Dermis blood vessel endothelial cell (primary cell): ENCODE data around the gene ADGRE1. TPM values are rescaled to one million over a fixed set of nuclear protein-coding genes. Genes with fewer than 3 reads are reported as not detected.
"Not testable (repeated sequence)": the region's sequence is repeated elsewhere in the genome, so short reads cannot be mapped to it uniquely, and the experiment has no call there.

Experiments used
- DNase-seq: peaks from one replicate; pipeline ENCODE4 v3.0.0; 2010
- total RNA-seq: library from RNA; depleted of rRNA; stranded (reverse); fragments of >200 nt; gene quantifications from 2 replicates; pipeline ENCODE4 v1.2.3, GENCODE V29; 2014

The ADGRE1 gene, protein sequence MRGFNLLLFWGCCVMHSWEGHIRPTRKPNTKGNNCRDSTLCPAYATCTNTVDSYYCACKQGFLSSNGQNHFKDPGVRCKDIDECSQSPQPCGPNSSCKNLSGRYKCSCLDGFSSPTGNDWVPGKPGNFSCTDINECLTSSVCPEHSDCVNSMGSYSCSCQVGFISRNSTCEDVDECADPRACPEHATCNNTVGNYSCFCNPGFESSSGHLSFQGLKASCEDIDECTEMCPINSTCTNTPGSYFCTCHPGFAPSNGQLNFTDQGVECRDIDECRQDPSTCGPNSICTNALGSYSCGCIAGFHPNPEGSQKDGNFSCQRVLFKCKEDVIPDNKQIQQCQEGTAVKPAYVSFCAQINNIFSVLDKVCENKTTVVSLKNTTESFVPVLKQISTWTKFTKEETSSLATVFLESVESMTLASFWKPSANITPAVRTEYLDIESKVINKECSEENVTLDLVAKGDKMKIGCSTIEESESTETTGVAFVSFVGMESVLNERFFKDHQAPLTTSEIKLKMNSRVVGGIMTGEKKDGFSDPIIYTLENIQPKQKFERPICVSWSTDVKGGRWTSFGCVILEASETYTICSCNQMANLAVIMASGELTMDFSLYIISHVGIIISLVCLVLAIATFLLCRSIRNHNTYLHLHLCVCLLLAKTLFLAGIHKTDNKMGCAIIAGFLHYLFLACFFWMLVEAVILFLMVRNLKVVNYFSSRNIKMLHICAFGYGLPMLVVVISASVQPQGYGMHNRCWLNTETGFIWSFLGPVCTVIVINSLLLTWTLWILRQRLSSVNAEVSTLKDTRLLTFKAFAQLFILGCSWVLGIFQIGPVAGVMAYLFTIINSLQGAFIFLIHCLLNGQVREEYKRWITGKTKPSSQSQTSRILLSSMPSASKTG
- total RNA-seq, result not detected in 2 replicates

DNA sequence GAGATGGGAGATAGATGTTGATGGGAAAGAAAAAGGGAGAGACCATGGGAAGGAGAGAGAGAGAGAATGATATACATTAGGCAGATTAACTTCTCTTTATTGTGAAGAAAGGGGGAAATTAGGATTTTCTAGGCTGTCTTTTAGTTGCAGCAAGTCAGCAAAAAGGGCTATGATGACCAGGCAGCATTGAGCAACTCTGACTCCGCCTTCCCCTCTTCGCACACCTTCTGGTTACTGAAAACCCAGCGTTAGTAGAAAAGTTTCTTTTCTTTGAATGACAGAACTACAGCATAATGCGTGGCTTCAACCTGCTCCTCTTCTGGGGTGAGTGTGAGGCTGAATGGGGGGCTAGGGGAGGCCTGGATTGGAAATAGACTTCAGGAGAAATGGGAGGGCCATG is at the start of gene ADGRE1:
Gene ADGRE1, plus strand, starts transcription at position 264 of the 400 bp plus-strand sequence. Its CDS starts 30 bp downstream, at position 294.
- no peak for DNase-seq

DNA sequence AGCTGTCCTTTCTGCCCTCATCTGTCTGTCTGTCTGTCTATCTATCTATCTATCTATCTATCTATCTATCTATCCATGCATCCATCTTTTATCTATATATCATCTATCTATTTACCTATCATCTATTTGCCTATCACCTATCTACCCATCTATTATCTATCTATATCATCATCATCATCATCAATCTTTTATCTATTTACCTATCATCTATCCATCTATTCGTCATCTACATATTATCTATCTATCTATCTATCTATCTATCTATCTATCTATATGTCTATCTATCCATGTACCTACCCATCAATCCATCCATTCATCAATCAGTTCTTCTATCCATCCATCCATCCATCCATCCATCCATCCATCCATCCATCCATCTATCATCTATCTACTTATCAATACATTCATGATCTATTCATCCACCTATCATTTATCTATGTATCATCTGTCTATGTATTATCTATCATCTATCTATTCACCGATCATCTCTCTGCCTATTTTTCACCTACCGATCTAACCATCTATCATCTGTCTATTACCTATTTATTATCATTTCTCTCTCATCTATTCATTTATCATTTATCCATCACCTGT is 49.2 kb upstream of the ADGRE1 start:
- DNase-seq, result no peak

DNA sequence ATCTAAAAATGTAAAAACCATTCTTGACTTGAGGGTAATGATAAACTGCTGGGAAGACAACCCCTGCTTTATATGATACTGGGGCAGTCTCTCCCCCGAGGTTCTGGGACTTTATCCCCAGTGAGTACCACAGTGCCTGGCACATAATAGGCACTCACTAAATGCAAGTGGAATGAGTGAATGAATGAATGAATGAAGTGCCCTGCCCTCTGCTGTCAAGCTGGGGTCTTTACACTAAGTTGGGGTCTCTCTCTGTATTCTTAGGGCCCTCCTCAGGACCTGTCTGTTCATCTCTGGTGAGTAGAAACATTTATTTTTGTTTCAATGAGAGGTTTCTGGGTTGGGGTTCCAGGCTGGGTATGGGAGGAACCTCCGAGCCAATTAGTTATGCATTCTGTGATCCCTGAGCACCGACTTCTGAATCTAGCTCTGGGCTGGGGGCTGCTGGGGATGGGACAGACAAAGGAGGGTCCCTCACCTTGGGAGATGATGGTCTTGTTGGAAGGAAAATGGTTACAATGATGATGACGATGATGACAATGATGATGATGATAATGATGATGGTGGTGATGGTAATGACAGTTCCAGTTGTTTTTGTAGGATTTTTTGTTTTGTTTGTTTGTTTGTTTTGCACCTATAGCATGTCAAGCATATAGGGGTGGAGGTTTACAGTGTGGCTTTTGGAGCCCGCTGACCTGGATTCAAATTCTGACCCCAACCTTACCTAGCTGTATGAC is 44.3 kb upstream of the ADGRE1 start:
- no peak for DNase-seq

DNA sequence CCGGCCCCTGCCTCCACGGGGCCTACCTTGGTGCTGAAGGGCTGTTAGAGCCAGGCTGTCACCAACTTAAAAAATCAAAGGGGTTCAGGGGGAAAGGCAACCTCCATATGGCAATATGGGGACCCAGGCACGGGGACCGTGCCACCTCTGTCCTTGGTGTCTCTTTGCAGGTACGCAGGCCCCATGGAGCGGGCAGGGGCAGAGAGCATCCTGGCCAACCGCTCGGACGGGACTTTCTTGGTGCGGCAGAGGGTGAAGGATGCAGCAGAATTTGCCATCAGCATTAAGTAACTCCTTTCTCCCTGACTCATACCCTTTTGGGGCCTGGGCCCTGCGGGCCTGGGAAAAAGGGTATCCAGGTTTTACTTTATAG is 39.6 kb upstream of the ADGRE1 start:
- no peak for DNase-seq

DNA sequence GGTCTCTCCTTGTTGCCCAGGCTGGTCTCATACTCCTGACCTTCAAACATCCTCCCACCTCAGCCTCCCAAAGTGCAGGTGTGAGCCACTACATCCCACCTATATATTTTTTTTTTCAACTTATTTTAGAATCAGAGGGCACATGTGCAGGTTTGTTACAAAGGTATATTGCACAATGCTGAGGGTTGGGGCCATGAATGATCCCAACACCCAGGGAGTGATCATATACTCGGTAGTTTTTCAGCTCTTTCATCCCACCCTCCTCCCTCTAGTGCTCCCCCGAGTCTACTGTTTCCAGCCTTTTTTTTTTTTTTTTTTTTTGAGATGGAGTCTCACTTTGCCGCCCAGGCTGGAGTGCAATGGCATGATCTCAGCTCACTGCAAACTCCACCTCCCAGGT is 38.4 kb upstream of the ADGRE1 start:
- no peak for DNase-seq

DNA sequence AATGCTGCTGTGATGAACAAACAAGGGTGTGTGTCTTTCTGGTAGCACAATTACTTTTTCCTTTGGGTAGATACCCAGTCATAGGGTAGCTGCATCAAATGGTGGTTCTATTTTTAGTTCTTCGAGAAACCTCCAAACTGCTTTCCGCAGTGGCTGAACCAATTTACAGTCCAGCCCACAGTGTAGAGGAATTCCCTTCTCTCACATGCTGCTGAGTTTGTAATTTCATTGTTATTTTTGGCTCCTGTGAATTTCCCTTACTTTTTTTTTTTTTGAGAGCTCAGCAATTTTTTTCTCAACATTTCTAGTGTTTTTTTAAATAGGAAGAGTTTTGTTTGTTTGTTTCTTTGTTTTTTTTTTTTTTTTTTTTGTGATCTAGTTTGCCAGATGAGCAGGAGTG is 37.5 kb upstream of the ADGRE1 start:
- peak; percentile 52 for DNase-seq

DNA sequence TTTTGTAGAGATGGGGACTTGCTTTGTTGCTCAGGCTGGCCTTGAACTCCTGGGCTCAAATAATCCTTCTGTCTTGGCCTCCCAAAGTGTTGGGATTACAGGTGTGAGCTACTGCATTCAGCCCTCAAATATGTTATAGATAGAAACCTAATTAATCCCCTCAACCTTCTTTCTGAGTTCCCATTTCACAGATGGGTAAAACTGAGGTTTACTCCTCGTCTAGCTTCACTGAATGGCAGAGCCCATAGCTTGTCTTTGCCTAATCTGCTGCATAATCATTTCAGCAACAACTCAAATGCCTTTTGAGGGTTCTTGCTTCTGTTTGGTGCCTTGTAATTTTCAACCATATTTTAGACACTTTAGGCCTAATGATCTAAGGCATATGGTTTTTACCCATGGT is 36.0 kb upstream of the ADGRE1 start:
- no peak for DNase-seq

DNA sequence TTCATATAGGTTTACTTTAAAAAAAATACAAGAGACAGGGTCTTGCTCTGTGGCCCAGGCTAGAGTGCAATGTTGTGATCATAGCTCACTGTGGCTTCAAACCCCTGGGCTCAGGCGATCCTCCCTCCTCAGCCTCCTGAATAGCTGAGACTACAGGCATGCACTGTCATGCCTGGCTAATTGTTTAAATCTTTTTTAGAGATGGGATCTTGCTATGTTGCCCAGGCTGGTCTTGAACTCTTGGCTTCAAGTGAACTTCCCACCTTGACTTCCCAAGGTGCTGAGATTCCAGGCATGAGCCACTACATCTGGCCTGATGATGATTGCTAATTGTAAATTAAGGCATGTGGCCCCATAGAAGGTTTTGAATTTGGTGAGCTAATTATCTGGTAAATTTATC is 35.4 kb upstream of the ADGRE1 start:
- no peak for DNase-seq

DNA sequence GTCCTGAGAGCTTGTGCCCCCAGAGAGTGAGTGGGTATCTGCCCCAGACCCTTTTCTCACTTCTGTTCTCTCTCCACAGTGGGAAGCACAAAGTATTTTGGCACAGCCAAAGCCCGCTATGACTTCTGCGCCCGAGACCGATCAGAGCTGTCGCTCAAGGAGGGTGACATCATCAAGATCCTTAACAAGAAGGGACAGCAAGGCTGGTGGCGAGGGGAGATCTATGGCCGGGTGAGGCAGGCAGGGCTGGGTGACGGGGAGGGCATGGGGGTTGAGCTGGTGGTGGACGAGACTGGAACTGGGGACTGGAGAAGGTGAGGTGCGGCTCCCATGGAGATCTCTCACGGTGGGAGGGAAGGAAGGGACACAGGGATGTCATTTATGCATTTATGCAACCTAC is 33.5 kb upstream of the ADGRE1 start:
- no peak for DNase-seq

DNA sequence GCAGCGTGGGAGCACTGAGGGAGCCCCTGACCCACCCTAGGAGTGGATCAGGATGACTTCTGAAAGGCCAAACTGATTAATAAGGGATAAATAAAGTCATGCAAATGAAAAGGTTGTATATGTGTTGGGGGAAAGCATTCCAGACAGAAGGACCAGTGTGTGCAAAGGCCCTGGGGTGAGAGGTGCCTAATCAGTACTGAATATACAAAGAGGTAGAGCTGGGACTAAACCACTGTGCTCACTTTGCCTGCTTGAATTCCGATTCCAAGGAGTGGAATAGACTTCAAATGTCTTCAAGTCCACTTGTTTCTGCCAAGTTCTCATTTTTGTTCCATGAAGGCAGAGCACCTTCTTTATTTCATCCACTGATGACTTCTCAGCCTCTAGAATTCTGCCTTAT is 32.6 kb upstream of the ADGRE1 start:
- DNase-seq, result no peak

DNA sequence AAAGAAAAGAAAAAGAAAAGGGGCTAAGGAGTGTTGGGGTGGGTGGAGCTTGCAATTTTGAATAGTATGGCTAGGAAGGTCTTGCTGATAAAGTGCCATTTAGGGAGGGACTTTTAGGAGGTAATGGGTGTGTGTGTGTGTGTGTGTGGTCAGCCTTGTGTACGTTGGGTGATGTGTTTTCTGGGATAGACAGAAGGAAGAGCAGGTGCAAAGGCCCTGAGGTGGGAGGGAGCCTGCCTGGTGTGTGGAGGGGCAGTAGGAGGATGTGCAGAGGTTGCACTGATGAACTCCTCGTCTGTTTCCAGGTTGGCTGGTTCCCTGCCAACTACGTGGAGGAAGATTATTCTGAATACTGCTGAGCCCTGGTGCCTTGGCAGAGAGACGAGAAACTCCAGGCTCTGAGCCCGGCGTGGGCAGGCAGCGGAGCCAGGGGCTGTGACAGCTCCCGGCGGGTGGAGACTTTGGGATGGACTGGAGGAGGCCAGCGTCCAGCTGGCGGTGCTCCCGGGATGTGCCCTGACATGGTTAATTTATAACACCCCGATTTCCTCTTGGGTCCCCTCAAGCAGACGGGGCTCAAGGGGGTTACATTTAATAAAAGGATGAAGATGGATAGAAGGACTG is 30.5 kb upstream of the ADGRE1 start:
- no peak for DNase-seq

DNA sequence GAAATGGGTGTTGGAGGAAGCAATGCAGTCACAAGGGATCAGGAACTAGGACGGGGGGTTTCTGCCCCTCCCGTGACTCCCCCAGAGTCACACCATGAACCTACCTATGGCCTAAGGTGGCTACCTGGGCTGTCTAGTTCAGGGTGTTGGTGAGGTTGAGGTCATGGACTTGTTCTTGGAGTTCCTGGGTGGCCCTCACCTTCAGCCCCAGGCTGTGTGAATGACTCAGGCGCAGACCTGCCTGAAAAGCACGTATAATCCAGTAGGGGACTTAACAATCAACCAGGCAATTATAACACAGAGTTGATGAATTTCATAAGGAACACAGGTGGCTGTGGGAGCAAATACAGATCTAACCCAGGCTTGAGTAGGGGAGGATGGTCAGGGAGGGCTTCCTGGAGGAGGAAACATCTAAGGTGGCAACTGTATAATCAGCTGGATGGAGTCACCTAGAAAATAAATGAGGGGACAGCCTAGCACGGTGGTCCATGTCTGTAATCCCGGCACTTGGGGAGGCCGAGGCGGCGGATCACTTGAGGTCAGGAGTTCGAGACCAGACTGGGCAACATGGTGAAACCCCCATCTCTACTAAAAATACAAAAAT is 25.6 kb upstream of the ADGRE1 start:
- DNase-seq, result no peak

DNA sequence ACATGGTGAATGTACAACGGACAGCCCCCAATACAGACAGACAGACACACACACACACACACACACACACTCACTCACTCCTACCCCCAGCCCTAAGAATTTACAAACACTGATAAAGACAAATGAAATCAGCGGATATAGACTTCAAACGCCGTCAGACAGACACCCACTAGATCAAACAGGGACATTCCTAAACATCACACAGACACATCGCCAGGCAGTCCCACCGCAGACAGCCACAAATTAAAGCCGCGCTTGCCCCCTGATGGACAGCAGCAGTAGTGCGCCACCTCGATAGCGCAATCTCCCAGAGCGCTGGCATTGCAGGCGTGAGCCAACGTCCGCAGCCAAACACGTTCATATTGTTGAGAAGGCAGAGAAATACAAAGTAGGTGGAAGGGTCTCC is 24.7 kb upstream of the ADGRE1 start:
- peak; percentile 91 for DNase-seq

DNA sequence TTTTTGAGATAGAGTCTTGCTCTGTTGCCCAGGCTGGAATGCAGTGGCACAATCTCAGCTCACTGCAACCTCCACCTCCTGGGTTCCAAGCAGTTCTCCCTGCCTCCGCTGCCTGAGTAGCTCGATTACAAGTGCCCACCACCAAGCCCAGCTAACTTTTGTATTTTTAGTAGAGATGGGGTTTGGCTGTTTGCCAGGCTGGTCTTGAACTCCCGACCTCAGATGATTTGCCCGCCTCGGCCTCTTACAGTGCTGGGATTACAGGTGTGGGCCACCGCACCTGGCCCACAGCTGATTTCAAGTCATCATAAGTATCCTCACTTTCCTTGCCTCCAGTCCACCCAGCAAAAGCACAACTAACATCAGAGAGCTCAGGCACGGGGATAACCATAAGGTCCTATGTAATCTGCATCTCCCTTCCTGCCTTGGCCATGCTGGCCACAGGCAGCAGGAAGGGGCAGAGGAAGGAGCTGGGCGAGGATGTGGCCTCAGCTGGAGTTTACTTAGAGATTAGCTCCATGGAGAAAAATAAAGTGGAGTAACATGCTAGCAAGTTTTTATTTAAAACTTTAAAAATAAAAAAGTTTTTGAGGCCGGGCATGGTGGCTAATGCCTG is 22.9 kb upstream of the ADGRE1 start:
- DNase-seq, result no peak

DNA sequence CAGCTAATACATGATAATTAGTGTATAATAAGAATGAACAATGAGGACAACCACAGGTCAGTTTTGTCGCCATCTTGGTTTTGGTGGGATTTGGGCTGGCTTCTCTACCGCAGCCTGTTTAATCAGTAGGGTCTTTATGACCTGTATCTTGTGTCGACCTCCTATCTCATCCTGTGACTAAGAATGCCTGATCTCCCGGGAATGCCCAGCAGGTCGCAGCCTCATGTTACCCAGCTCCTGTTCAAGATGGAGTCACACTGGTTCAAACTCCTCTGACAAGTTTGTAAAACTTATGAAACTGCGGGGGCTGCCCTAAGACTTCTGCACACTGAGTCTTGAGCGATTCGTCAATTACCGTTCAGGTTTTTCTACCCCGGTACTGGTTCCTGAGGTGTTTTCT is 21.5 kb upstream of the ADGRE1 start:
- DNase-seq, result no peak

DNA sequence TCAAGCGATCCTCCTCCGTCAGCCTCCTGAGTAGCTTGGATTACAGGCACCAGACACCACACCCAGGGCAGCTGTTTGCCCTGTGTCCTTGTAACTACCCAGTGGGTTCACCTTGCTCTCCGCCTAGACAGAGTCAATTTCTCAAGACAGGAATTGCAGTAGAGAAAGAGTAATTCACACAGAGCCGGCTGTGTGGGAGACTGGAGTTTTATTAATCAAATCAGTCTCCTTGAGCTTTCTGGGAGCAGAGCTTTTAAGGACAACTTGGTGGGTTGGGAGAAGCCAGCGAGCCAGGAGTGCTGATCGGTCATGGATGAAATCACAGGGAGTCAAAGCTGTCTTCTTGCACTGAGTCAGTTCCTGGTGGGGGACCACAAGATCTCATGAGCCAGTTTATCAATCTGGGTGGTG is 20.6 kb upstream of the ADGRE1 start:
- DNase-seq, result no peak

DNA sequence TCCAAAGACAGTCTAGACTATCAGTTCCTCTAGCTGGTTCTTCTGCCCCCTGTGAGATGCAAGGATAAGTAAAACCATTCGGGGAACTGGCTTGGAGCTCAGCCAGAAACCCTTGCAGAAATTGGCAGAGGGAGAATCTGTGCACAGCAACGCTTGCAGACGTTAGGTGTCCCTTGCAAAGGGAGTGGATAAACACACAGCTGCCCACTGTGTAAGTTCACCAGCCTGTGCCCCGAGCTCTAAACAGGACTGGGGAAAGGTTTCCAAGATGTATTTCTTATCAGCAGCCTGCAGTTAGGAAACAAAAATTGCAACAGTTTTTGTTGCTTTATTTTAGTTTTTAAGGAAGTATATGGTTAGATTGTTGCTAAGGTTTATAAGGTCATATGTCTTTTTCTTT is 19.0 kb upstream of the ADGRE1 start:
- no peak for DNase-seq

DNA sequence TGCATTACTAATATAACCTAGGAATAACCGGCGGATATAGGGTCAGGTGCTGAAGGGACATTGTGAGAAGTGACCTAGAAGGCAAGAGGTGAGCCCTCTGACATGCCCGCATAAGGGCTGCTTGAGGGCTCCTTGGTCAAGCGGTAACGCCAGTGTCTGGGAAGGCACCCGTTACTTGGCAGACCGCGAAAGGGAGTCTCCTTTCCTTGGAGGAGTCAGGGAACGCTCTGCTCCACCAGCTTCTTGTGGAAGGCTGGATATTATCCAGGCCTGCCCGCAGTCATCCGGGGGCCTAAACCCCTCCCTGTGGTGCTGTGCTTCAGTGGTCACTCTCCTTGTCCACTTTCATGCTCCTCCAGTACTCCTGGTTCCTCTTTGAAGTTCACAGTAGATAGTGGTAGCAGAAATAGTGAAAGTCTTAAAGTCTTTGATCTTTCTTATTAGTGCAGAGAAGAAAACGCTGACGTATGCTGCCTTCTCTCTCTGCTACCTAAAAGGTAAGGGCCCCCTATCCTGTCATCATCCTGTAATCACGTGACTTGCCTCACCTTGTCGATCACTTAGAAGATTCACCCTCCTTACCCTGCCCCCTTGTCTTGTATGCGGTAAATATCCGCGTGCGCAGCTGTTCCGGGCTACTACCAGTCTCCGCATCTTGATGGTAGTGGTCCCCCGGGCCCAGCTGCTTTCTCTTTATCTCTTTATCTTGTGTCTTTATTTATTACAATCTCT is 18.1 kb upstream of the ADGRE1 start:
- not testable (repeated sequence) for DNase-seq

DNA sequence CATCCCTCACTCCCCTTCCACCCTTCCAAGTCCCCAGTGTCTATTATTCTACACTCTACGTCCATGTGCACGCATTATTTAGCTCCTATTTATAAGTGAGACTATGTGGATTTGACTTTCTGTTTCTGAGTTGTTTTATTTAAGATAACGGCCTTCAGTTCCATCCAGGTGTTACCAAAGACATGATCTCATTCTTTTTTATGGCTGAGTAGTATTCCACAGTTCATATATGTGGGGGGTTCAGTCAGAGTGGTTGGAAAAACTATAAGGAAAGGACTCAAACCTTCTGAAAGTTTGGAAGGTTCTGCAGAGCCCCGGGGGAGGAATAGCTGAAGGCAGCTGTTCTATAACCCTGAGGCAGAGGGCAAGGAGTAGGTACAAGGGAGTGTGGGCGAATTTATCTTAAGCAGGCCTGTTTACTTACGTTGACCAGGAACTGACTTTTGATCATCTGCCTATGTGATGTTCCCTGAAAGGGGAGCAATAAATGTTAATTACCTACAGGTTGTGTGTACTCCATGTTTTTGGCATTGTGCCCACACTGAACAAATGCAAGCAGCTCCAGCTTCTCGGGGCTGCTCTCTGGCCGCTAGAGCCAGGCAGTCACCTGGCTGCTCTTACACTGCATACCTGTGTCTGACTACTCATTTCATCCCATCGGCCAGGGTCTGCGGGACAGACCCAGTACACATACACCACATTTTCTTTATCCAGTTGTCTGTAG is 13.5 kb upstream of the ADGRE1 start:
- no peak for DNase-seq

DNA sequence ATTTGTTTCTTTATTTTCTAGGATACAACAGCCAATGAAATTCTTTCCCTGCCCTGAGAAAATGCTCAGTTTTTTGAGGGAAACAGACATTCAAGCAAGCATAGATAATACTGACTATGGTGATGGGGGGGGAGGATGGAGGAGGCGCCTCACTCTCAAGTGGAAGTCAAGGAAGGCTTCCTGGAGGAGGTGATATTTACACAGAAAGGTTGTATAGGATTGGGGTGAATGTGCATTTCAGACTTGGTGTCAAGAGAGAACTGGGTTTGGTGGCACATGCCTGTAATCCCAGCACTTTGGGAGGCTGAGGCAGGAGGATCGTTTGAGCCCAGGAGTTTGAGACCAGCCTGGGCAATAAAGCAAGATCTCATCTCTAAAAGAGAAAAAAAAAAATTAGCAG is 12.2 kb upstream of the ADGRE1 start:
- DNase-seq, result no peak
